ENCODE data around the gene NUDT5.

DNA sequence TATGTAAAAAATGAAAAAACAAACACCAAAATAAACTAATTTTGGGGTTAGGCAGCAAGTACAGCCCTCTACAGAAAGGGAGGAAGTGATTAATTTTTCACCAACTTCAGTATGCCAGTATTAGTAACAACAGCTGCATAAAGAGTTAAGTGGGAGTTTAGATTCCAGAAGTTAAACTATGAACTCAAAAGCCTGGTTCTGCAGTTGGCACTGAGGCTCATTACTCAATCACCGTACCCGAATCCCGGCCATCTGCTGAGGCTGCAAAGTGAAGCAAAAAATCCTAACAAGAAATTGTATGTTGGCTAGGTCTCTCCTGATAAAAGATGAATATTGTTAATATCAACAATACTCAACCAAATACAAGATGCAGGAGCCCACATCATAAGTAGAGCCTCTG, 4.0 kb downstream of the NUDT5 start:
- TF ChIP-seq, protein P1, sequence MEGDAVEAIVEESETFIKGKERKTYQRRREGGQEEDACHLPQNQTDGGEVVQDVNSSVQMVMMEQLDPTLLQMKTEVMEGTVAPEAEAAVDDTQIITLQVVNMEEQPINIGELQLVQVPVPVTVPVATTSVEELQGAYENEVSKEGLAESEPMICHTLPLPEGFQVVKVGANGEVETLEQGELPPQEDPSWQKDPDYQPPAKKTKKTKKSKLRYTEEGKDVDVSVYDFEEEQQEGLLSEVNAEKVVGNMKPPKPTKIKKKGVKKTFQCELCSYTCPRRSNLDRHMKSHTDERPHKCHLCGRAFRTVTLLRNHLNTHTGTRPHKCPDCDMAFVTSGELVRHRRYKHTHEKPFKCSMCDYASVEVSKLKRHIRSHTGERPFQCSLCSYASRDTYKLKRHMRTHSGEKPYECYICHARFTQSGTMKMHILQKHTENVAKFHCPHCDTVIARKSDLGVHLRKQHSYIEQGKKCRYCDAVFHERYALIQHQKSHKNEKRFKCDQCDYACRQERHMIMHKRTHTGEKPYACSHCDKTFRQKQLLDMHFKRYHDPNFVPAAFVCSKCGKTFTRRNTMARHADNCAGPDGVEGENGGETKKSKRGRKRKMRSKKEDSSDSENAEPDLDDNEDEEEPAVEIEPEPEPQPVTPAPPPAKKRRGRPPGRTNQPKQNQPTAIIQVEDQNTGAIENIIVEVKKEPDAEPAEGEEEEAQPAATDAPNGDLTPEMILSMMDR (IDR thresholded peaks at IDR 0.05), result no peak
- TF ChIP-seq FOXP1 (CRISPR knock-in tag; IDR thresholded peaks at IDR 0.05; ENCODE audit: borderline replicate concordance), result no peak
- TF ChIP-seq ETV6 (CRISPR knock-in tag; IDR thresholded peaks at IDR 0.05), result no peak
- TF ChIP-seq, protein P2, sequence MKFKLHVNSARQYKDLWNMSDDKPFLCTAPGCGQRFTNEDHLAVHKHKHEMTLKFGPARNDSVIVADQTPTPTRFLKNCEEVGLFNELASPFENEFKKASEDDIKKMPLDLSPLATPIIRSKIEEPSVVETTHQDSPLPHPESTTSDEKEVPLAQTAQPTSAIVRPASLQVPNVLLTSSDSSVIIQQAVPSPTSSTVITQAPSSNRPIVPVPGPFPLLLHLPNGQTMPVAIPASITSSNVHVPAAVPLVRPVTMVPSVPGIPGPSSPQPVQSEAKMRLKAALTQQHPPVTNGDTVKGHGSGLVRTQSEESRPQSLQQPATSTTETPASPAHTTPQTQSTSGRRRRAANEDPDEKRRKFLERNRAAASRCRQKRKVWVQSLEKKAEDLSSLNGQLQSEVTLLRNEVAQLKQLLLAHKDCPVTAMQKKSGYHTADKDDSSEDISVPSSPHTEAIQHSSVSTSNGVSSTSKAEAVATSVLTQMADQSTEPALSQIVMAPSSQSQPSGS (CRISPR knock-in tag; IDR thresholded peaks at IDR 0.05; ENCODE audit: borderline replicate concordance, low read depth), result no peak
- no peak for TF ChIP-seq FOXJ3 (CRISPR knock-in tag; IDR thresholded peaks at IDR 0.05; ENCODE audit: borderline replicate concordance)
- no peak for TF ChIP-seq ZNF232 (CRISPR knock-in tag; IDR thresholded peaks at IDR 0.05)
- TF ChIP-seq, protein P3, sequence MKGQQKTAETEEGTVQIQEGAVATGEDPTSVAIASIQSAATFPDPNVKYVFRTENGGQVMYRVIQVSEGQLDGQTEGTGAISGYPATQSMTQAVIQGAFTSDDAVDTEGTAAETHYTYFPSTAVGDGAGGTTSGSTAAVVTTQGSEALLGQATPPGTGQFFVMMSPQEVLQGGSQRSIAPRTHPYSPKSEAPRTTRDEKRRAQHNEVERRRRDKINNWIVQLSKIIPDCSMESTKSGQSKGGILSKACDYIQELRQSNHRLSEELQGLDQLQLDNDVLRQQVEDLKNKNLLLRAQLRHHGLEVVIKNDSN (CRISPR knock-in tag; IDR thresholded peaks at IDR 0.05), result no peak
- no peak for TF ChIP-seq HMGA2 (CRISPR knock-in tag; IDR thresholded peaks at IDR 0.05)
- TF ChIP-seq, protein P4, sequence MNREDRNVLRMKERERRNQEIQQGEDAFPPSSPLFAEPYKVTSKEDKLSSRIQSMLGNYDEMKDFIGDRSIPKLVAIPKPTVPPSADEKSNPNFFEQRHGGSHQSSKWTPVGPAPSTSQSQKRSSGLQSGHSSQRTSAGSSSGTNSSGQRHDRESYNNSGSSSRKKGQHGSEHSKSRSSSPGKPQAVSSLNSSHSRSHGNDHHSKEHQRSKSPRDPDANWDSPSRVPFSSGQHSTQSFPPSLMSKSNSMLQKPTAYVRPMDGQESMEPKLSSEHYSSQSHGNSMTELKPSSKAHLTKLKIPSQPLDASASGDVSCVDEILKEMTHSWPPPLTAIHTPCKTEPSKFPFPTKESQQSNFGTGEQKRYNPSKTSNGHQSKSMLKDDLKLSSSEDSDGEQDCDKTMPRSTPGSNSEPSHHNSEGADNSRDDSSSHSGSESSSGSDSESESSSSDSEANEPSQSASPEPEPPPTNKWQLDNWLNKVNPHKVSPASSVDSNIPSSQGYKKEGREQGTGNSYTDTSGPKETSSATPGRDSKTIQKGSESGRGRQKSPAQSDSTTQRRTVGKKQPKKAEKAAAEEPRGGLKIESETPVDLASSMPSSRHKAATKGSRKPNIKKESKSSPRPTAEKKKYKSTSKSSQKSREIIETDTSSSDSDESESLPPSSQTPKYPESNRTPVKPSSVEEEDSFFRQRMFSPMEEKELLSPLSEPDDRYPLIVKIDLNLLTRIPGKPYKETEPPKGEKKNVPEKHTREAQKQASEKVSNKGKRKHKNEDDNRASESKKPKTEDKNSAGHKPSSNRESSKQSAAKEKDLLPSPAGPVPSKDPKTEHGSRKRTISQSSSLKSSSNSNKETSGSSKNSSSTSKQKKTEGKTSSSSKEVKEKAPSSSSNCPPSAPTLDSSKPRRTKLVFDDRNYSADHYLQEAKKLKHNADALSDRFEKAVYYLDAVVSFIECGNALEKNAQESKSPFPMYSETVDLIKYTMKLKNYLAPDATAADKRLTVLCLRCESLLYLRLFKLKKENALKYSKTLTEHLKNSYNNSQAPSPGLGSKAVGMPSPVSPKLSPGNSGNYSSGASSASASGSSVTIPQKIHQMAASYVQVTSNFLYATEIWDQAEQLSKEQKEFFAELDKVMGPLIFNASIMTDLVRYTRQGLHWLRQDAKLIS (CRISPR knock-in tag; IDR thresholded peaks at IDR 0.05; ENCODE audit: borderline replicate concordance), result no peak
- TF ChIP-seq ZNF416 (CRISPR knock-in tag; IDR thresholded peaks at IDR 0.05), result no peak
- TF ChIP-seq KAT7 (CRISPR knock-in tag; IDR thresholded peaks at IDR 0.05; ENCODE audit: borderline replicate concordance), result no peak
- TF ChIP-seq, protein P5, sequence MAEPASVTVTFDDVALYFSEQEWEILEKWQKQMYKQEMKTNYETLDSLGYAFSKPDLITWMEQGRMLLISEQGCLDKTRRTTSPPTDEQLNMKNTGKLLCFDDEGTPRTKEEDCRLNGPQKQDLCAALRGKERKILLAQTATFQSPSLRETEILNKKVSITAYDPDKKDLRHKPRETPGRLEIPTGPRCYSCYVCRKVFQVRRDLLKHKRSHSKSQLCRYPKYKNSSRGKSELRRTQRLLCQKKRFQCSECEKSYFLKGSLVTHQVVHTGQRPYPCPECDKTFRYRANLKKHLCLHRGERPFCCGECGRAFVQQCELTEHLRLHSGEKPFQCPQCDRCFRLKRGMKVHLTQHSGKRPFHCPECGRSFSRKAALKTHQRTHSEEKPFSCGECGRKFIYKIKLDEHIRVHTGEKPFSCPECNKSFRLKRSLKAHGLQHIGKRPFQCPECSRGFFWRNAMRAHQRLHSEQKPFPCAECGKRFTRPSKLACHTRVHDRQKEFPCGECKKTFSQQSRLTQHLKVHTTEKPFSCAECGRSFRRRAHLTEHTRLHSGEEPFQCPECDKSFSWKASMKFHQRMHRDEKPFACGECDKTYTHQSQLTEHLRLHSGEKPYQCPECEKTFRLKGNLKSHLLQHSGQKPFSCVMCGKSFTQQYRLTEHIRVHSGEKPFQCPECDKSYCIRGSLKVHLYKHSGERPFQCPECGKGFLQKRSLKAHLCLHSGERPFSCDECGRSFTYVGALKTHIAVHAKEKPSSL (CRISPR knock-in tag; conservative IDR thresholded peaks at IDR 0.05), result no peak
